OCI-LY1 (cell line): Measurements from ENCODE around the gene HSP90AB1.

Experiments used
- CTCF ChIP-seq: fragments of 200-600 bp; sonication (generic), shearing (Covaris generic); IDR thresholded peaks from 2 replicates; pipeline ENCODE4 v1.5.1; 2017; ENCODE audit warnings: mild to moderate bottlenecking, antibody characterized with exemption, low read length, moderate library complexity, mixed read lengths
- EZH2 ChIP-seq: fragments of 200-600 bp; sonication (generic), shearing (Covaris generic); IDR thresholded peaks from 2 replicates; pipeline ENCODE4 v1.8.0; 2017; ENCODE audit warnings: borderline replicate concordance, mixed run types, mild to moderate bottlenecking, antibody characterized with exemption, low read length, moderate library complexity, mixed read lengths

DNA sequence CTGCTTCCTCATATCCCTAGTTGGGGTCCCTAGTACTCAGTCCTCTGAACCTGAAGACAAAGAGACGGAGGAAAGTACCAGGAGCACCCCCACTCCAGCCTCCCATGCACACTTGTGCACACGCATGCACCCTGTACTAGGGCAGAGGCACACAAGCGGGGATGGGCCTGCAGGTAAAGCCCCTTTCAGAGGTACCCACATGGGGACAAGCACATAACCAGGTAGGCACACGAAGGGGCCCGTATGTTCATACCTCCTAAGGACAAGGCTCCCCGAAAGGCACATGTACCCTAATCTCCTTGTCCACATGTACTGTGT, 24.5 kb downstream of the HSP90AB1 start:
- TF ChIP-seq CTCF (no peak), EZH2 (no peak)
